ENCODE data around the gene BPI.
"Not testable (repeated sequence)": the region's sequence is repeated elsewhere in the genome, so short reads cannot be mapped to it uniquely, and the experiment has no call there.

Gene BPI

DNA sequence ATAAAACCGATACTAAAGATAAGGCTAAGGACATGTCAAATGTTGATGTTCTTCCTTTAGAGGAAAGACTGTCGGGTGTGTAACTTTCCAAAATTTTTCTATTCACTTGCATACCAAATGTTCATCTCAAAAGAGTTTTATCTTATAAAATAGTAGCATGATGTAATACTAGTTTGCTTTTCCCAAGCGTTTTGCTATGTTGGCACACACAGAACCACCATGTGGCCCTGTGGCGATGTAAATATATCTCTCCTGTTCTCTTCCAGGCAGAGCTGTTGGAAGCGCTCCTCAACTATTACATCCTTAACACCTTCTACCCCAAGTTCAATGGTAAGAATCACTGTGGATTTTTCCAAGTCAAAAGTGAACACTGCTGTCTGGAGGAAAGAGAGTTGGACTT is 68.8 kb downstream of the BPI start:
- DNase-seq = no peak

DNA sequence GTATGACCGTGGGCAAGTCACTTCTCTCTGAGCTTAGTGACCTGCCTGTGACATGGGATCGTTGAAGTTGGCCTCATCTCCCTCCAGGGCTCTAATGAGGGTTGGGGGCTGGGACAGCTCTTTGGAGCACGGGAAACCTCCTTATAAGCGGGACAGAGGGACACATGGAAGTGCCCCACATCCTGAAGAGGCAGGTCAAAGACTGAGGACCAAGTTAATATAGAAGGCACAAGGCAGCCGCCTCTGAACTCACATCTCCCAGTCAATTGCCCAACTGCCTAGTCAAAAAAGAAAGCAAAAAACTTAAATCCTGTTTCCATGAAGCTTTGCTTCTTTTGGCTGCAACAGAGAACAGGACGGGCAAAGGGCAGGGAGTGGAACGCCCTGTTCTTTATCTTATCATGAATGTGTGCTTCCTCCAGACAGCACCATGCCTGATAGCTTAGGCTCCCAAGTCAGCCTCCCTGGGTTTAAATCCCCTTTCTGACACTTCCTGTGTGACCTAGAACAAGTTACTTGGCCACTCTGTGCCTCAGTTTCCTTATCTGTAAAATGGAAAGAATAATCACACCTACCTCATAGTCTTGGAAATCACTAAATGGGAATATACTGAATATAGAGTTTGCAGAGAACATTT is 69.4 kb downstream of the BPI start:
- DNase-seq = no peak

- DNase-seq = no peak
Measured at GRCh38 chr20:38373898-38374297, 69.9 kb downstream of the BPI start.

- DNase-seq = no peak
Measured at GRCh38 chr20:38377039-38377685, 73.2 kb downstream of the BPI start.

DNA sequence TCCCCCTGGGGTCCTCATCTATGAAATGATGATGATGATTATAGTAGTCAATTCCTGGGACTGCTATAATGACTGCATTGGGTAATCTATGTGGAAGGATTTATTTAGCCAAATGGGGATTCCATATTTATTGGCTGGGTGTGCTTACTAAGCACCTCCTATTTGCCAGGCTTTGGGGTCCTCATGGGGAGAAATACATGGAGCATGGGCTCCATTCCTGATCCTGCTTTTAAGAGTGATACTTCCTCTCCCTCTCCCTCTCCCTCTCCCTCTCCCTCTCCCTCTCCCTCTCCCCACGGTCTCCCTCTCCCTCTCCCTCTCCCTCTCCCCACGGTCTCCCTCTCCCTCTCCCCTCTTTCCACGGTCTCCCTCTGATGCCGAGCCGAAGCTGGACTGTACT is 73.9 kb downstream of the BPI start:
- DNase-seq = not testable (repeated sequence)

DNA sequence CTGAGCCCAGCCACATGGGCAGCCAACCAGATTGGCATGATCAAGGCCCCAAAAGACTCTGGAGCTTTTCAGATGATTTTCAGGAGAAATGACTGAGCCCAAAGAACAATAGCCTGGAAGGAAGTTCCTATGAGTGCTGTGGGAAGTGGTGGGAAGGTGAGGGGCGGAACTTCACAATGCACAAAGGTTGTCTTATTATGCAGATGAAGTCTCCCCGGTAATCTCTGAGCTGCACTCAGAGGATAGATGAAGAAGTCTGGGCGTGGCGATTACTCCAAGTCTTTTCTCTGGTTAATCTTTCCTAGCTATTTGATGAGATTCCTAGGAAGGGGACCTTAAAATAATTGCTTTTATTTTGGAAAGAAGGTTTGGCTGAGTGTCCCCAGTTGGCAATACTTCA is 79.2 kb downstream of the BPI start:
- DNase-seq = no peak

DNA sequence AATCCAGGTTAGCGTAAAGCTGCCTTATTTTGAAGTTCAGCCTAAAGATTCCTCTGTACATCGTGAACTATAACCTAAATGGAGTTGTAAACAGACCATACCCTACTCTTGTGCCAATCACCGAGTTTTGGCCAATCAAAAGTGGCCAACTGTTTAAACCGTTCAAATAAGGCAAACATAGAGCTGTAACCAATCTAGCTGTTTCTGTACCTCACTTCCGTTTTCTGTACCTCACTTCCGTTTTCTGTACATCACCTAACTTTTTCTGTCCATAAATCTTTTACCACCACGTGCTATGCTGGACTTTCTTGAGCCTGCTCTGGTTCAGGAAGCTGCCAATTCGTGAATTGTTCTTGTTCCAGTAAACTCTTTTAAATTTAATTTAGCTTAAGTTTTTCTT is 82.0 kb downstream of the BPI start:
- no peak for DNase-seq

GRCh38 chr20:38386851-38387250 is 82.9 kb downstream of the BPI start:
- no peak for DNase-seq

All from SHP77 (cell line).